HG02571 (cell line): ENCODE measurements around the gene PAM.

Source experiments
- ATAC-seq: cut with Tn5 transposase; IDR thresholded peaks from one replicate; pipeline ENCODE4 v1.9.1; 2021; ENCODE audit warnings: mild to moderate bottlenecking, moderate library complexity; ENCODE audit not compliant: unreplicated experiment

PAM gene

GRCh38 chr5:102754767-102755431 lies at the start of gene PAM:
PAM (plus strand) TSS chr5:102755305; CDS start chr5:102866196, 110,891 bp downstream.
- ATAC-seq, result peak; percentile 84

- ATAC-seq, result no peak
Observed at GRCh38 chr5:102711525-102712385, 43.4 kb upstream of the PAM start.

- no peak for ATAC-seq
Observed at GRCh38 chr5:102713278-102713677, 41.8 kb upstream of the PAM start.

GRCh38 chr5:102713682-102714231 lies 41.3 kb upstream of the PAM start:
- ATAC-seq, result no peak

- no peak for ATAC-seq
Observed at GRCh38 chr5:102715082-102715807, 39.9 kb upstream of the PAM start.

- no peak for ATAC-seq
Observed at GRCh38 chr5:102716017-102716416, 39.1 kb upstream of the PAM start.

- no peak for ATAC-seq
Observed at GRCh38 chr5:102718819-102719218, 36.3 kb upstream of the PAM start.

GRCh38 chr5:102719886-102720285 lies 35.2 kb upstream of the PAM start:
- ATAC-seq, result no peak

GRCh38 chr5:102720969-102721368 lies 34.1 kb upstream of the PAM start:
- ATAC-seq, result no peak

GRCh38 chr5:102722931-102723330 lies 32.2 kb upstream of the PAM start:
- no peak for ATAC-seq

- no peak for ATAC-seq
Observed at GRCh38 chr5:102731693-102732092, 23.4 kb upstream of the PAM start.

GRCh38 chr5:102733534-102733933 lies 21.6 kb upstream of the PAM start:
- ATAC-seq, result no peak

GRCh38 chr5:102737161-102737560 lies 17.9 kb upstream of the PAM start:
- ATAC-seq, result no peak

GRCh38 chr5:102737805-102738469 lies 17.2 kb upstream of the PAM start:
- no peak for ATAC-seq

GRCh38 chr5:102740515-102740914 lies 14.6 kb upstream of the PAM start:
- ATAC-seq, result no peak

- no peak for ATAC-seq
Observed at GRCh38 chr5:102742215-102742614, 12.9 kb upstream of the PAM start.

- no peak for ATAC-seq
Observed at GRCh38 chr5:102743900-102744299, 11.2 kb upstream of the PAM start.

- ATAC-seq, result no peak
Observed at GRCh38 chr5:102747386-102748166, 7.5 kb upstream of the PAM start.

- ATAC-seq, result no peak
Observed at GRCh38 chr5:102749416-102750030, 5.6 kb upstream of the PAM start.
